ENCODE results near the gene CALHM2.

DNA sequence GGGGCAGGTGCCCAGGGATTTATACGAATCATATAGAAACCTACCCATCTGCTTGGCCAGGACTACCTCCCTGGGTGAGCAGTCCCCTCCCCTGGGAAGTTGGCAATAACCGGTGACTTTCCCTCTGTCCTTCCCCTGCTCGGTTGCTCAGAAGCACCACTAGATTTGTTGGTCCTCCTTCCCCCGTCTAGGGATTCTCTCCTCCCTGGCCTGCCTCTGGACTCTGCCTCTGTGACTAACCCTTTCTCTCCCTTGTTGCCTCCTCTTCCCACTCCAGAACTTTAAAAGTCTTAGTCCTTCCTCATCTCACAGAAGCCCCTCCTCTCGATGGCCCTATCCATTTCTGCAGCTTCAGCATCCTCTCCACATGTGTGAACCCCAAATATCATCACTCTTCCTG is 17.0 kb upstream of the CALHM2 start:
- TF ChIP-seq, protein P1, sequence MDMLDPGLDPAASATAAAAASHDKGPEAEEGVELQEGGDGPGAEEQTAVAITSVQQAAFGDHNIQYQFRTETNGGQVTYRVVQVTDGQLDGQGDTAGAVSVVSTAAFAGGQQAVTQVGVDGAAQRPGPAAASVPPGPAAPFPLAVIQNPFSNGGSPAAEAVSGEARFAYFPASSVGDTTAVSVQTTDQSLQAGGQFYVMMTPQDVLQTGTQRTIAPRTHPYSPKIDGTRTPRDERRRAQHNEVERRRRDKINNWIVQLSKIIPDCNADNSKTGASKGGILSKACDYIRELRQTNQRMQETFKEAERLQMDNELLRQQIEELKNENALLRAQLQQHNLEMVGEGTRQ (IDR thresholded peaks at IDR 0.05; ENCODE audit: low read depth, low read length), result no peak
- TF ChIP-seq, protein P2, sequence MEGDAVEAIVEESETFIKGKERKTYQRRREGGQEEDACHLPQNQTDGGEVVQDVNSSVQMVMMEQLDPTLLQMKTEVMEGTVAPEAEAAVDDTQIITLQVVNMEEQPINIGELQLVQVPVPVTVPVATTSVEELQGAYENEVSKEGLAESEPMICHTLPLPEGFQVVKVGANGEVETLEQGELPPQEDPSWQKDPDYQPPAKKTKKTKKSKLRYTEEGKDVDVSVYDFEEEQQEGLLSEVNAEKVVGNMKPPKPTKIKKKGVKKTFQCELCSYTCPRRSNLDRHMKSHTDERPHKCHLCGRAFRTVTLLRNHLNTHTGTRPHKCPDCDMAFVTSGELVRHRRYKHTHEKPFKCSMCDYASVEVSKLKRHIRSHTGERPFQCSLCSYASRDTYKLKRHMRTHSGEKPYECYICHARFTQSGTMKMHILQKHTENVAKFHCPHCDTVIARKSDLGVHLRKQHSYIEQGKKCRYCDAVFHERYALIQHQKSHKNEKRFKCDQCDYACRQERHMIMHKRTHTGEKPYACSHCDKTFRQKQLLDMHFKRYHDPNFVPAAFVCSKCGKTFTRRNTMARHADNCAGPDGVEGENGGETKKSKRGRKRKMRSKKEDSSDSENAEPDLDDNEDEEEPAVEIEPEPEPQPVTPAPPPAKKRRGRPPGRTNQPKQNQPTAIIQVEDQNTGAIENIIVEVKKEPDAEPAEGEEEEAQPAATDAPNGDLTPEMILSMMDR (conservative IDR thresholded peaks at IDR 0.05; ENCODE audit: low read depth, low read length), result no peak
- TF ChIP-seq SMC3 (IDR thresholded peaks at IDR 0.05; ENCODE audit: low read depth, low read length), result no peak
- TF ChIP-seq POLR2A (IDR thresholded peaks at IDR 0.05; ENCODE audit: low read depth, low read length), result no peak
- TF ChIP-seq MAFK (IDR thresholded peaks at IDR 0.05; ENCODE audit: low read depth, low read length), result no peak
- no peak for TF ChIP-seq RCOR1 (IDR thresholded peaks at IDR 0.05; ENCODE audit: insufficient replicate concordance, low read length)
- TF ChIP-seq RAD21 (IDR thresholded peaks at IDR 0.05; ENCODE audit: low read length), result no peak
- no peak for TF ChIP-seq MXI1 (IDR thresholded peaks at IDR 0.05; ENCODE audit: borderline replicate concordance, low read depth, low read length)
- no peak for TF ChIP-seq FOS (IDR thresholded peaks at IDR 0.05; ENCODE audit: low read depth, low read length)
- TF ChIP-seq, protein P3, sequence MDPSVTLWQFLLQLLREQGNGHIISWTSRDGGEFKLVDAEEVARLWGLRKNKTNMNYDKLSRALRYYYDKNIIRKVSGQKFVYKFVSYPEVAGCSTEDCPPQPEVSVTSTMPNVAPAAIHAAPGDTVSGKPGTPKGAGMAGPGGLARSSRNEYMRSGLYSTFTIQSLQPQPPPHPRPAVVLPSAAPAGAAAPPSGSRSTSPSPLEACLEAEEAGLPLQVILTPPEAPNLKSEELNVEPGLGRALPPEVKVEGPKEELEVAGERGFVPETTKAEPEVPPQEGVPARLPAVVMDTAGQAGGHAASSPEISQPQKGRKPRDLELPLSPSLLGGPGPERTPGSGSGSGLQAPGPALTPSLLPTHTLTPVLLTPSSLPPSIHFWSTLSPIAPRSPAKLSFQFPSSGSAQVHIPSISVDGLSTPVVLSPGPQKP (IDR thresholded peaks at IDR 0.05; ENCODE audit: borderline replicate concordance, low read depth, low read length), result no peak
